Neural progenitor cell (in vitro differentiated cells): ENCODE results near the gene ARRDC3.
"Not testable (repeated sequence)": the region's sequence is repeated elsewhere in the genome, so short reads cannot be mapped to it uniquely, and the experiment has no call there.

Experiments used
- EZH2 ChIP-seq: fragments of 200-600 bp; sonication (generic); IDR thresholded peaks from 2 replicates; pipeline ENCODE4 v1.6.1; 2017; ENCODE audit warnings: antibody characterized with exemption, mild to moderate bottlenecking, moderate library complexity
- EZH2phosphoT487 ChIP-seq: fragments of 200-600 bp; sonication (generic); IDR thresholded peaks from 2 replicates; pipeline ENCODE4 v1.6.1; 2017; ENCODE audit warnings: antibody characterized with exemption
- TF ChIP-seq, protein P1 (sequence below): fragments of 200-600 bp; sonication (generic); IDR thresholded peaks from 2 replicates; pipeline ENCODE4 v1.5.1; 2017; ENCODE audit warnings: antibody characterized with exemption, mild to moderate bottlenecking

DNA sequence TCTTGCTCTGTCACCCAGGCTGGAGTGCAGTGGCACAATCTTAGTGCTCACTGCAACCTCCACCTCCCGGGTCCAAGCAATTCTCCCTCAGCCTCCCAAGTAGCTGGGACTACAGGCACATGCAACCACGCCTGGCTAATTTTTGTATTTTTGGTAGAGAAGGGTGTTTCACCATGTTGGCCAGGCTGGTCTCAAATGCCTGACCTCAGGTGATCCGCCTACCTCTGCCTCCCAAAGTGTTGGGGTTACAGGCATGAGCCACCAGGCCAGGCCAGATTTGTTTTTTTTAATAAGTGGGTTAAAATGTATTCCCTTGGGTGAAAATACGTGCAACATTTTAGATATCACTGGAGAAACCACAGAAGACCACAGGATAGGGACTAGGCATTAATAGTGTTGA is 60.1 kb downstream of the ARRDC3 start:
- not testable (repeated sequence) for TF ChIP-seq EZH2, EZH2phosphoT487
- TF ChIP-seq, protein P1, sequence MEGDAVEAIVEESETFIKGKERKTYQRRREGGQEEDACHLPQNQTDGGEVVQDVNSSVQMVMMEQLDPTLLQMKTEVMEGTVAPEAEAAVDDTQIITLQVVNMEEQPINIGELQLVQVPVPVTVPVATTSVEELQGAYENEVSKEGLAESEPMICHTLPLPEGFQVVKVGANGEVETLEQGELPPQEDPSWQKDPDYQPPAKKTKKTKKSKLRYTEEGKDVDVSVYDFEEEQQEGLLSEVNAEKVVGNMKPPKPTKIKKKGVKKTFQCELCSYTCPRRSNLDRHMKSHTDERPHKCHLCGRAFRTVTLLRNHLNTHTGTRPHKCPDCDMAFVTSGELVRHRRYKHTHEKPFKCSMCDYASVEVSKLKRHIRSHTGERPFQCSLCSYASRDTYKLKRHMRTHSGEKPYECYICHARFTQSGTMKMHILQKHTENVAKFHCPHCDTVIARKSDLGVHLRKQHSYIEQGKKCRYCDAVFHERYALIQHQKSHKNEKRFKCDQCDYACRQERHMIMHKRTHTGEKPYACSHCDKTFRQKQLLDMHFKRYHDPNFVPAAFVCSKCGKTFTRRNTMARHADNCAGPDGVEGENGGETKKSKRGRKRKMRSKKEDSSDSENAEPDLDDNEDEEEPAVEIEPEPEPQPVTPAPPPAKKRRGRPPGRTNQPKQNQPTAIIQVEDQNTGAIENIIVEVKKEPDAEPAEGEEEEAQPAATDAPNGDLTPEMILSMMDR = not testable (repeated sequence)
